Activated naive CD8-positive, alpha-beta T cell treated with anti-CD3 and anti-CD28 coated beads for 36 hours (primary cell): Measurements from ENCODE around the gene LIN54. TPM values are rescaled to one million over a fixed set of nuclear protein-coding genes. Genes with fewer than 3 reads are reported as not detected.
"Not testable (repeated sequence)": the region's sequence is repeated elsewhere in the genome, so short reads cannot be mapped to it uniquely, and the experiment has no call there.

ENCODE experiments used
- DNase-seq: peaks from one replicate; pipeline ENCODE4 v3.0.0; 2021
- H3K27ac Mint-ChIP-seq: one replicate; pipeline ENCODE4 v1.8.0; 2022; ENCODE audit warnings: mild to moderate bottlenecking, moderate library complexity, mixed read lengths
- H3K27me3 Mint-ChIP-seq: one replicate; pipeline ENCODE4 v1.8.0; 2022; ENCODE audit warnings: mild to moderate bottlenecking, mixed read lengths
- H3K36me3 Mint-ChIP-seq: one replicate; pipeline ENCODE4 v1.8.0; 2021; ENCODE audit warnings: mild to moderate bottlenecking, mixed read lengths
- H3K4me1 Mint-ChIP-seq: one replicate; pipeline ENCODE4 v1.8.0; 2021; ENCODE audit warnings: mixed read lengths
- H3K4me3 Mint-ChIP-seq: one replicate; pipeline ENCODE4 v1.8.0; 2022; ENCODE audit warnings: mild to moderate bottlenecking, moderate library complexity, mixed read lengths
- H3K9me3 Mint-ChIP-seq: one replicate; pipeline ENCODE4 v1.8.0; 2022; ENCODE audit warnings: mixed read lengths
- total RNA-seq, 2 experiments: library from RNA; stranded (reverse); gene quantifications; one replicate each; pipeline ENCODE4 v1.2.3, GENCODE V29; 2021

The LIN54 gene
- total RNA-seq, 2 experiments from 2014 or later: 22.7 TPM

GRCh38 chr4:82989575-82990429 is 20.8 kb downstream of the LIN54 start:
- peak; percentile 12 for DNase-seq
- H3K27ac Mint-ChIP-seq: peak overlapping the region; percentile 61
- H3K36me3 Mint-ChIP-seq: peaks cover 18% of the 10 kb centered on the region
- H3K9me3 Mint-ChIP-seq: peaks cover 3% of the 10 kb centered on the region
- H3K4me3 Mint-ChIP-seq: no peak overlapping the region
- H3K4me1 Mint-ChIP-seq: peaks cover 28% of the 10 kb centered on the region
- H3K27me3 Mint-ChIP-seq: no peaks in the 10 kb centered on the region

- no peak overlapping the region for H3K4me3 Mint-ChIP-seq
- peaks cover 3% of the 10 kb centered on the region for H3K9me3 Mint-ChIP-seq
- peaks cover 24% of the 10 kb centered on the region for H3K36me3 Mint-ChIP-seq
- H3K27ac Mint-ChIP-seq: no peak overlapping the region
- no peak for DNase-seq
- H3K27me3 Mint-ChIP-seq: no peaks in the 10 kb centered on the region
- H3K4me1 Mint-ChIP-seq: peaks cover 34% of the 10 kb centered on the region
Measured at GRCh38 chr4:82988323-82988832, 22.2 kb downstream of the LIN54 start.

DNA sequence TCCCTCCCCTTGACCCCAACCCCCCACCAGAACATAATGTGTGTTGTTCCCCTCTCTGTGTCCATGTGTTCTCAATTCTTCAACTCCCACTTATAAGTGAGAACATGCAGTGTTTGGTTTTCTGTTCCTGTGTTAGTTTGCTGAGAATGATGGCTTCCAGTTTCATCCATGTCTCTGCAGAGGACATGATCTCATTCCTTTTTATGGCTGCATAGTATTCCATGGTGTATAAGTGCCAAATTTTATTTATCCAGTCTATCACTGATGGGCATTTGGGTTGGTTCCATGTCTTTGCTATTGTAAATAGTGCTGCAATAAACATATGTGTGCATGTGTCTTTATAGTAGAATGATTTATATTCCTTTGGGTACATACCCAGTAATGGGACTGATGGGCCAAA is 23.1 kb downstream of the LIN54 start:
- not testable (repeated sequence) for H3K27me3 Mint-ChIP-seq, H3K9me3 Mint-ChIP-seq, H3K4me3 Mint-ChIP-seq, H3K27ac Mint-ChIP-seq, DNase-seq
- peaks cover 34% of the 10 kb centered on the region for H3K4me1 Mint-ChIP-seq
- peaks cover 28% of the 10 kb centered on the region for H3K36me3 Mint-ChIP-seq

- H3K27ac Mint-ChIP-seq: peak overlapping the region; percentile 65
- H3K36me3 Mint-ChIP-seq: peaks cover 25% of the 10 kb centered on the region
- peaks cover 3% of the 10 kb centered on the region for H3K9me3 Mint-ChIP-seq
- no peaks in the 10 kb centered on the region for H3K27me3 Mint-ChIP-seq
- H3K4me1 Mint-ChIP-seq: peaks cover 17% of the 10 kb centered on the region
- peak; percentile 9 for DNase-seq
- H3K4me3 Mint-ChIP-seq: no peak overlapping the region
Measured at GRCh38 chr4:82984459-82984858, 26.2 kb downstream of the LIN54 start.

GRCh38 chr4:82983444-82983843 is 27.2 kb downstream of the LIN54 start:
- Mint-ChIP-seq H3K4me1 (peaks cover 10% of the 10 kb centered on the region), H3K36me3 (peaks cover 21% of the 10 kb centered on the region), H3K27me3 (no peaks in the 10 kb centered on the region), H3K4me3 (no peak overlapping the region), H3K27ac (no peak overlapping the region), H3K9me3 (no peaks in the 10 kb centered on the region)
- no peak for DNase-seq

DNA sequence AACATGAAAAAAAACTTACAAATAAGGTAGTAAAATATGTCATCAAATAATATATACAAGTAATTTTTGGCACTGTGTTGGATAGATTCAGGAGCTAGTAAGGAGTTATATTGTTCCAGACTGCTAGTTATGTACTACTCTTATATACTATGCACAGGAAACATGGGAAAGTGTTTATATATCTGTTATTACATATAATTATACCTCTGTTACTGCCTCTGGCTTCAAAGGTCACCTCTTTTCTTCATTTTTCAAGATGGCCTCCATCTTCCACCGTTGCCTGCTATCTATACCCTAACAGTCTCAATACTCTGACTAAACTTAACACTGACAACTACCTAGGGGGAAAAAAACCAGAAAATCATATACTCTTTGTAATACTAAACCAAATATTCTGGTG is 29.5 kb downstream of the LIN54 start:
- H3K27me3 Mint-ChIP-seq: no peaks in the 10 kb centered on the region
- peaks cover 20% of the 10 kb centered on the region for H3K36me3 Mint-ChIP-seq
- H3K27ac Mint-ChIP-seq: no peak overlapping the region
- no peak for DNase-seq
- peaks cover 10% of the 10 kb centered on the region for H3K4me1 Mint-ChIP-seq
- no peak overlapping the region for H3K4me3 Mint-ChIP-seq
- no peaks in the 10 kb centered on the region for H3K9me3 Mint-ChIP-seq

- peaks cover 3% of the 10 kb centered on the region for H3K4me1 Mint-ChIP-seq
- H3K27ac Mint-ChIP-seq: no peak overlapping the region
- no peak overlapping the region for H3K4me3 Mint-ChIP-seq
- peaks cover 28% of the 10 kb centered on the region for H3K36me3 Mint-ChIP-seq
- DNase-seq: no peak
- no peaks in the 10 kb centered on the region for H3K27me3 Mint-ChIP-seq
- no peaks in the 10 kb centered on the region for H3K9me3 Mint-ChIP-seq
Measured at GRCh38 chr4:82975792-82976191, 34.8 kb downstream of the LIN54 start.

DNA sequence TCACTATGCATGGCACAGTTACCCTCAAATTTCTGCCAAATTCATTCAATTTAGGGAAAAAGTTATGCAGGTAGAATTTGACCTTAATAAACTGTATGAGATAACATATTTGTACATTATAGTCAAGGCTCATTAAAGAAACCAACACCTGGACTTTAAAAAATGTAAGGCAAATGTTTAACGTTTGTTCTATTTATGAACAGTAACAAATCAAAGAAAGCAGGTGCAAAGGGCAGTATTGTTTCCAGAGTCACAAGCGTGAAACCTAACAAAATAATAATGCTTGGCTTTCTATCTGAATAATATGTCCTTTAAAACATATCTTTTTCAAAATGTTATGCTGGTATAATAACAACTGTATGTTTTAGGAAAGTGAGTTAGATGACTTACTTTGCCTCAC is 41.2 kb downstream of the LIN54 start:
- Mint-ChIP-seq H3K4me1 (peaks cover 3% of the 10 kb centered on the region), H3K27ac (no peak overlapping the region)

DNA sequence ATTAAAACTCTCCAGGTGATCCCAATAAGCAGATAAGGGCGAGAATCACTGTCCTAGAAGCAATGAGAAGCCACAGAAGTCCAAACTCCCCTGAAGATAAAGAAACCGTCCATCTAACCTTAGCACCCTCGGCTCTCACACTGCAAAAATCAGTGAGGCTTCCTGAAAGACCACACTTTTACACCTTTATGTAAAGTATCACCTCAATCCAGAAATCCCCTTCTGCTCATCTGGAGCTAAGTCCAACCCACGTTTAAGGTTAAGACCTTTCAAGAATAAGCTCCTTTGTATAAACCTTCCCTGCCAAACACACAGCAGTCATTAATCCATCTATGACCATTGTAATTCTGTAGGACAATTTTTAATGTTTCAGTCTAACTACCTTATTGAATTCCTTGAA is 41.7 kb downstream of the LIN54 start:
- peaks cover 43% of the 10 kb centered on the region for H3K36me3 Mint-ChIP-seq
- no peaks in the 10 kb centered on the region for H3K27me3 Mint-ChIP-seq
- peaks cover 3% of the 10 kb centered on the region for H3K4me1 Mint-ChIP-seq
- DNase-seq: no peak
- no peak overlapping the region for H3K4me3 Mint-ChIP-seq
- no peak overlapping the region for H3K27ac Mint-ChIP-seq
- peaks cover 2% of the 10 kb centered on the region for H3K9me3 Mint-ChIP-seq

More for the DNA sequence above, 41.2 kb downstream of the LIN54 start:
- no peaks in the 10 kb centered on the region for H3K9me3 Mint-ChIP-seq
- no peaks in the 10 kb centered on the region for H3K27me3 Mint-ChIP-seq
- H3K4me3 Mint-ChIP-seq: no peak overlapping the region
- peaks cover 41% of the 10 kb centered on the region for H3K36me3 Mint-ChIP-seq
- no peak for DNase-seq

DNA sequence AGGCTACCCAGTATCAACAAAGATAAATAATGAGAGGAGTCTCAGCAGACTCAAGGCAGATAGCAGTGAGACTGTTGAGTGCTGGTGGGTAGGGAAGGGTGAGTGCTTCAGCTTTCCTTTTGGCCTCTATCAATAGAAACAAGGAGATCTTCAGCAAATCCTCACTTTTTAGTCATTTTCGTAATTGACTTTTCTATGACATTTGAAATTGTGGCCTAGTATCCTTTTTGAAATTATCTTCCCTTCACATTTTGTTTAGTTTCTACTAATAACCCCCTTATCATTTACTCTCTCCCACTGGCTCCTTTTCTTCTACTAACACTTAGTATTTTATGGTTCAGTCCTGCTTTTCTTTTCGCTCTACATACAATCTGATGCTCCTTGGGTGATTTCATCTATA is 44.9 kb downstream of the LIN54 start:
- no peaks in the 10 kb centered on the region for H3K4me1 Mint-ChIP-seq
- H3K27me3 Mint-ChIP-seq: no peaks in the 10 kb centered on the region
- H3K9me3 Mint-ChIP-seq: peaks cover 2% of the 10 kb centered on the region
- no peak overlapping the region for H3K4me3 Mint-ChIP-seq
- H3K27ac Mint-ChIP-seq: no peak overlapping the region
- DNase-seq: no peak
- H3K36me3 Mint-ChIP-seq: peaks cover 40% of the 10 kb centered on the region

- no peak overlapping the region for H3K4me3 Mint-ChIP-seq
- H3K27me3 Mint-ChIP-seq: no peaks in the 10 kb centered on the region
- H3K36me3 Mint-ChIP-seq: peaks cover 13% of the 10 kb centered on the region
- H3K4me1 Mint-ChIP-seq: peaks cover 6% of the 10 kb centered on the region
- no peak for DNase-seq
- no peak overlapping the region for H3K27ac Mint-ChIP-seq
- no peaks in the 10 kb centered on the region for H3K9me3 Mint-ChIP-seq
Measured at GRCh38 chr4:82957045-82957444, 53.6 kb downstream of the LIN54 start.

- no peak overlapping the region for H3K4me3 Mint-ChIP-seq
- DNase-seq: no peak
- H3K9me3 Mint-ChIP-seq: no peaks in the 10 kb centered on the region
- no peak overlapping the region for H3K27ac Mint-ChIP-seq
- H3K4me1 Mint-ChIP-seq: peaks cover 6% of the 10 kb centered on the region
- no peaks in the 10 kb centered on the region for H3K27me3 Mint-ChIP-seq
- peaks cover 12% of the 10 kb centered on the region for H3K36me3 Mint-ChIP-seq
Measured at GRCh38 chr4:82954212-82954611, 56.4 kb downstream of the LIN54 start.

- H3K27ac Mint-ChIP-seq: no peak overlapping the region
- peaks cover 15% of the 10 kb centered on the region for H3K36me3 Mint-ChIP-seq
- peaks cover 9% of the 10 kb centered on the region for H3K4me1 Mint-ChIP-seq
- DNase-seq: no peak
- H3K27me3 Mint-ChIP-seq: no peaks in the 10 kb centered on the region
- no peak overlapping the region for H3K4me3 Mint-ChIP-seq
- no peaks in the 10 kb centered on the region for H3K9me3 Mint-ChIP-seq
Measured at GRCh38 chr4:82951196-82951595, 59.4 kb downstream of the LIN54 start.

DNA sequence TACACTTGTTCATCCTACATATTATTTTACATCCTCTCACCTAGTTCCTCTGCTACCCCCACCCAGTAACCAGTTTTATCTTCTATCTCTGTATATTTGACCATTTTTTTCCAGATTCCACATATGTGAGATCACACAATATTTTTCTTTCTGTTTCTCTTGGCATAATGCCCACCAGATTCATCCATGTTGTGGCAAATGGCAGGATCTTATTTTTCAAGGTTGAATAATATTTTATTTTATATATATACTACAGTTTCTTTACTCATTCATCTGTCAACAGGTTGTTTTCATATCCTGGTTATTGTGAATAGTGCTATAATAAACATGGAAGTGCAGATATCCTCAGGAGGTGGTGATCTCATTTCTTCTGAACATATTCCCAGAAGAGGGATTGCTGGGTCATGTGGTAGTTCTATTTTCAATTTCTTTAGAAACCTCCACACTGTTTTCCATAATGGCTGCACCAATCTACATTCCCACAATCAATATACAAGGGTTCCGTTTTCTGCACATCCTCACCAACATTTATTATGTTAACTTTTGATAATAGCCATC is 61.9 kb downstream of the LIN54 start:
- Mint-ChIP-seq H3K4me3 (no peak overlapping the region), H3K36me3 (peaks cover 19% of the 10 kb centered on the region), H3K9me3 (no peaks in the 10 kb centered on the region), H3K27ac (no peak overlapping the region), H3K27me3 (no peaks in the 10 kb centered on the region), H3K4me1 (peaks cover 9% of the 10 kb centered on the region)
- DNase-seq: no peak

DNA sequence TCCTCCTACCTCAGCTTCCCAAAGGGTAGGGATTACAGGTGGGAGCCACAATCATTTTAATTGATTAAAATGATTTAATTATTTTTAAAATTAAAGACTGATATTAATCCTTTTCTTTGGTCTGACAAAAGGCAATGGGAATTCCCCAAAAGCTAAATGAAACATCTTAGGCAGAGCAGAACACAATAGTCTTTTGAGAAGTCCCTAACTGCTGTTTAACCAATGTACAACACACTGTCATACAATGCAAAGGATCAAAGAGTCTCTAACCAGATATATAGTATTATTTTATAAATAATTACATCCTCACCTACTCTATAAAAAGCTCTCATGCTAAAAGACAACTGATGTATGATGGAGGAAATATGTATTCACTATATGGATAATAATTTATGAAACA is 63.1 kb downstream of the LIN54 start:
- Mint-ChIP-seq H3K9me3 (no peaks in the 10 kb centered on the region), H3K27me3 (no peaks in the 10 kb centered on the region), H3K36me3 (peaks cover 19% of the 10 kb centered on the region), H3K27ac (no peak overlapping the region), H3K4me3 (no peak overlapping the region), H3K4me1 (peaks cover 9% of the 10 kb centered on the region)
- no peak for DNase-seq

- no peak for DNase-seq
- Mint-ChIP-seq H3K4me1 (no peaks in the 10 kb centered on the region), H3K4me3 (no peak overlapping the region), H3K27me3 (no peaks in the 10 kb centered on the region), H3K36me3 (peaks cover 15% of the 10 kb centered on the region), H3K27ac (no peak overlapping the region), H3K9me3 (no peaks in the 10 kb centered on the region)
Measured at GRCh38 chr4:82939414-82939813, 71.2 kb downstream of the LIN54 start.
